Measurements from ENCODE around the gene MEOX1.

The MEOX1 gene

GRCh38 chr17:43636426-43636825 lies 25.3 kb downstream of the MEOX1 start:
- DNase-seq (ENCODE audit: low read depth), result no peak
- TF ChIP-seq, protein P1, sequence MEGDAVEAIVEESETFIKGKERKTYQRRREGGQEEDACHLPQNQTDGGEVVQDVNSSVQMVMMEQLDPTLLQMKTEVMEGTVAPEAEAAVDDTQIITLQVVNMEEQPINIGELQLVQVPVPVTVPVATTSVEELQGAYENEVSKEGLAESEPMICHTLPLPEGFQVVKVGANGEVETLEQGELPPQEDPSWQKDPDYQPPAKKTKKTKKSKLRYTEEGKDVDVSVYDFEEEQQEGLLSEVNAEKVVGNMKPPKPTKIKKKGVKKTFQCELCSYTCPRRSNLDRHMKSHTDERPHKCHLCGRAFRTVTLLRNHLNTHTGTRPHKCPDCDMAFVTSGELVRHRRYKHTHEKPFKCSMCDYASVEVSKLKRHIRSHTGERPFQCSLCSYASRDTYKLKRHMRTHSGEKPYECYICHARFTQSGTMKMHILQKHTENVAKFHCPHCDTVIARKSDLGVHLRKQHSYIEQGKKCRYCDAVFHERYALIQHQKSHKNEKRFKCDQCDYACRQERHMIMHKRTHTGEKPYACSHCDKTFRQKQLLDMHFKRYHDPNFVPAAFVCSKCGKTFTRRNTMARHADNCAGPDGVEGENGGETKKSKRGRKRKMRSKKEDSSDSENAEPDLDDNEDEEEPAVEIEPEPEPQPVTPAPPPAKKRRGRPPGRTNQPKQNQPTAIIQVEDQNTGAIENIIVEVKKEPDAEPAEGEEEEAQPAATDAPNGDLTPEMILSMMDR (IDR thresholded peaks at IDR 0.05; ENCODE audit: low read depth, low read length, missing control alignments), result no peak
- no peak overlapping the region for H3K4me3 ChIP-seq (ENCODE audit: low read depth, low read length)

DNA sequence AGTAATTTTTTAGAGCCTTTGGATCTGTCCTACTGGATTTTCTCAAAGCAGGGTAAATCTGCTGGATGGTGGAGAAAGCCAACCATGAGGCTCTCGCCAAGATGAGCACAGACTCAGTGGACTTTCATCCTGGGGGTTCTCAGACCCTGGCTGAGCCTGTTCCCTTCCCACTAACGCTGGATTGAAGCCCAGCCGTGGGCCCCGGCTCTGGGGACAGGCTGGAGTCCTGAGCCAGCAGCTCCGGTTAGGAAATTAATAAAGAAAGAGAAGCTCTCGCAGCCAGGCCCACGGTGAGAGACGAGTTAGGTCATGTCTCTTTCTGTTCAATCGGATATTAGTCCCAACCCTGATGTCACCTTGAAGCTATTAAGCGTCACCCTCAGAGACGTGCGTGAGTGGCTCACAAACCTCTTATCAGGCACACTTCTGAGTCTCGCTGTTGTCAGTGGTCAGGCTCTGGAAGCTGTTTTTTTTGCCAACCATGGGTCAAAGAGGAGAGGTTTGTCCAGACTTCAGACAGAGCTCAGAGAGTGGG lies 27.1 kb downstream of the MEOX1 start:
- H3K4me3 ChIP-seq (ENCODE audit: low read depth, low read length), result no peak overlapping the region
- DNase-seq (ENCODE audit: low read depth), result no peak
- TF ChIP-seq, protein P1 (IDR thresholded peaks at IDR 0.05; ENCODE audit: low read depth, low read length, missing control alignments), result no peak

DNA sequence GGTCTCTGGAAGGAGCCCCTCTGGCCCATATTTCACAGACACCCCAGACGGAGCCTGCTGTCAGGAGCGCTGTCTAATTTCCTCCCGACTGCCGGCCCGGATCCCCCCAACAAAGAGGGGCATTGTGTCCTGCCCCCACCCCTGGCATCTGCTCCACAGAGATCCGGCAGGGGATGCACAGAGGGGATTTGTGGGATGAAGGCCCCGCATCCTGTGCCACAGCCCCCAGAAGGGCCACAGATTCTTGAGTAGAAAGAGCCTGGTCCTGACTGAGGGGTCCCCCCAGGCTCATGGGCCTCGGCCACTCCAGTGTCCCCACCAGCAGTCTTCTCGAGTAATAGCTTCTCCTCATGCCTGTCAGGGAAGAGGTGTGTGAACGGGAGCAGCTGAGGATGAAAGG lies 29.5 kb downstream of the MEOX1 start:
- TF ChIP-seq, protein P1 (IDR thresholded peaks at IDR 0.05; ENCODE audit: low read depth, low read length, missing control alignments), result no peak
- DNase-seq (ENCODE audit: low read depth), result no peak
- H3K4me3 ChIP-seq (ENCODE audit: low read depth, low read length), result no peak overlapping the region

DNA sequence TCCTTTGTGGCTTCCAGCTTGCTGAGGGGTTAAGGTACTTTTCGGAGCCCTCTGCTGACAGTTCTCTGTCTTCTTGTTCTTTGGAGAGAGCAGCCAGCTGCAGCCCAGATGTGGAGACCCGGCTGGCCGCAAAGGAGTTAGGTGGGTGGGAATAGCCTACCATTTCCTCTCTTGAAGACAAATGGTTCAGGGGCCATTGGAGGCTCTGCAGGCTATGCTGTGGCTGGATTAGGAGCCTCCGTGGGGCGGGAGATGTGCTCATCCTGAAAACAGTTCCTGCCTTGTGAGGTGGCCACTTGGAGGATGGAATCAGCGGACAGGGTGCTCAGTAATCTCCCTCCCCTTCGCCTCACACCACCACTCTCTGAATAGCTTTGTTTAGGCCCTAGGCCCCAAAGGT lies 30.3 kb downstream of the MEOX1 start:
- no peak overlapping the region for H3K4me3 ChIP-seq (ENCODE audit: low read depth, low read length)
- TF ChIP-seq, protein P1 (IDR thresholded peaks at IDR 0.05; ENCODE audit: low read depth, low read length, missing control alignments), result no peak
- no peak for DNase-seq (ENCODE audit: low read depth)

DNA sequence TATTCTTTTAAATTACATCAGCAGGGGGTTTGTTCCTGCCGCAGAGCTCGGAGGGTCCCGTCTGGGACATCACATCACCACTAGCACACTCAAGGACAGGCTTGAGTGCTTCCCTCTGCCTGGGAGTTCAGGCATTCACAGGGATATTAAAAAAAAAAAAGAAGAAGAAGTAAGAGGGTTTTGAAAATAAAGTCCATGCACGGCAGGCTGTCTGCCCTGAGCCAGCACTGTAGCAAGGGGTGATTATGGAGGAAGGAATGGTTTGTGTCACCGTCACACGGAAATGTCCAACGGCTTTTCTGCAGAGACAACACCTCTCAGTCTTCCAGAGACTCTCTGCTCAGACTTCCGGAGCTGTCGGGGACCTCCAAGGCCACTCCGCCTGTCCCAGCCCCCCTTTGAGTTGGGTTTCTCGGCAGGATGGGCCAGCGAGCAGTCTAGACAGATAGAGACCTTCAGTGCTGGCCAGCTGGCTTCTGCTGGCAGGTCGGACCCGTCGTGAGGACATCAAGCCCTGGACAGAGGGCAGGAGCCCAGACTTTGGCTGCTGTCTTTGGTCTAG lies 33.6 kb downstream of the MEOX1 start:
- DNase-seq (ENCODE audit: low read depth), result no peak

DNA sequence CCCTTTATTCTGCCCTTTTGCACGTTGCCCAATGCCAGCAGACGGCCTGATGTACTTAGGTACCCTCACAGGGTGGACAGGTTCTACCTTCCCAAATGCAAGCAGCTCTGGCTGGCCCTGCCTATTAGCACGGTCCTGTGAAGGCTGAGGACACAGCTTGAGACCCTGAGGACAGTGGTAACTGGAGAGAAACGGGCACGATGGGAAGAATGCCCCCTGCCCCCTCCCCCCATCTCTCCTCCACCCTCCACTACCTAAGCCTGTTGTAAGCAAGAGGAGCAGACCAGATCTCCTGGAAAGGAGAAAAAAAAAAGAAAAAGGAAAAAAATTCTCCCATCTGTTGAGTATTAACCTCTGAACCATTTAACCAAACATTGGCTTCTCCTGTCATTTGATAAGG lies 34.1 kb downstream of the MEOX1 start:
- TF ChIP-seq, protein P1 (IDR thresholded peaks at IDR 0.05; ENCODE audit: low read depth, low read length, missing control alignments), result no peak
- DNase-seq (ENCODE audit: low read depth), result no peak
- H3K4me3 ChIP-seq (ENCODE audit: low read depth, low read length), result no peak overlapping the region

More for the DNA sequence above, 33.6 kb downstream of the MEOX1 start:
- TF ChIP-seq, protein P1 (IDR thresholded peaks at IDR 0.05; ENCODE audit: low read depth, low read length, missing control alignments), result no peak
- H3K4me3 ChIP-seq (ENCODE audit: low read depth, low read length), result no peak overlapping the region

GRCh38 chr17:43626023-43626422 lies 35.7 kb downstream of the MEOX1 start:
- H3K4me3 ChIP-seq (ENCODE audit: low read depth, low read length), result no peak overlapping the region
- DNase-seq (ENCODE audit: low read depth), result no peak
- TF ChIP-seq, protein P1 (IDR thresholded peaks at IDR 0.05; ENCODE audit: low read depth, low read length, missing control alignments), result no peak

Data from GM12864 (cell line).